HepG2 (cell line): ENCODE measurements around the gene PSEN2. TPM values are rescaled to one million over a fixed set of nuclear protein-coding genes. Genes with fewer than 3 reads are reported as not detected.

Experiments used
- ATAC-seq: fragments of 200-7000 bp; cut with Tn5 transposase; 3 replicates; pipeline ENCODE4 v1.9.1; 2020; ENCODE audit warnings: mild to moderate bottlenecking, moderate library complexity
- BruUV-seq: library from RNA; stranded (reverse); fragments of 400-500 nt; replicated peaks from 2 replicates; lab custom pipeline; 2021; lab: Mats Ljungman, UMichigan
- CTCF ChIA-PET: fragments of 300-600 bp; formaldehyde crosslinking; extraction: SDS; loops from one replicate; lab custom pipeline; 2021; ENCODE audit warnings: low total read pairs, inconsistent platforms, low intra/inter-chr PET ratio; lab: Yijun Ruan, JAX
- POLR2A ChIA-PET: fragments of 350-600 bp; sonication (Branson Sonifier 250); formaldehyde crosslinking; loops from one replicate; lab custom pipeline; 2020; ENCODE audit warnings: antibody characterized with exemption, inconsistent platforms; lab: Yijun Ruan, JAX
- DNase-seq: peaks from one replicate; pipeline ENCODE4 v3.0.0-alpha.2; 2015; ENCODE audit warnings: low spot score
- FAIRE-seq: peaks from 3 replicates; lab custom pipeline; 2011; peaks lifted over from hg19 to GRCh38; lab: Jason Lieb, UNC
- H2AFZ ChIP-seq: one replicate; pipeline ENCODE4 v1.6.1; 2011; ENCODE audit warnings: low read length, inconsistent platforms
- H3K27ac ChIP-seq: fragments of 300-600 bp; 3 replicates; pipeline ENCODE4 v1.8.0; 2011; ENCODE audit warnings: mixed run types, mild to moderate bottlenecking, mixed read lengths, low read length, inconsistent platforms; ENCODE audit not compliant: insufficient read depth; ENCODE audit errors: extremely low read length
- H3K27me3 ChIP-seq, 2 experiments: fragments of 200-600 bp in 1 of 2; 2 replicates in 1 of 2; 3 replicates in 1 of 2; pipeline versions ENCODE4 v1.6.0 to v1.8.0; 2011; ENCODE audit warnings: low read length in 2 of 2, mild to moderate bottlenecking in 2 of 2, moderate library complexity in 2 of 2, inconsistent platforms in 1 of 2; ENCODE audit not compliant: insufficient read depth in 2 of 2, control insufficient read depth in 1 of 2
- H3K36me3 ChIP-seq, 2 experiments: fragments of 200-600 bp in 1 of 2; replicated peaks in 1 of 2; 2 replicates in 1 of 2; 3 replicates in 1 of 2; pipeline versions ENCODE4 v1.5.1 to v1.8.0; 2011; ENCODE audit warnings: low read length in 2 of 2, inconsistent platforms in 1 of 2; ENCODE audit not compliant: insufficient read depth in 2 of 2, control insufficient read depth in 1 of 2
- H3K4me1 ChIP-seq: 2 replicates; pipeline ENCODE4 v1.5.1; 2012; ENCODE audit warnings: low read length, inconsistent platforms; ENCODE audit not compliant: insufficient read depth
- H3K4me2 ChIP-seq: 2 replicates; pipeline ENCODE4 v1.6.0; 2011; ENCODE audit warnings: low read depth, low read length, inconsistent platforms
- H3K4me3 ChIP-seq, 3 experiments: fragments of 200-600 bp in 1 of 3; sonication (generic), shearing (Covaris generic) in 1 of 3; replicated peaks in 1 of 3; 2 replicates each; pipeline ENCODE4 v1.5.1; 2011 to 2016; ENCODE audit warnings: low read length in 3 of 3, inconsistent platforms in 2 of 3, low read depth in 2 of 3, mild to moderate bottlenecking in 2 of 3, control low read depth in 1 of 3, mixed read lengths in 1 of 3; ENCODE audit not compliant: insufficient read depth in 1 of 3
- H3K79me2 ChIP-seq: one replicate; pipeline ENCODE4 v1.6.1; 2011; ENCODE audit warnings: low read length, inconsistent platforms; ENCODE audit not compliant: insufficient read depth
- H3K9ac ChIP-seq: 2 replicates; pipeline ENCODE4 v1.6.0; 2011; ENCODE audit warnings: mild to moderate bottlenecking, low read depth, low read length, inconsistent platforms; ENCODE audit not compliant: insufficient read depth
- H3K9me3 ChIP-seq: 2 replicates; pipeline ENCODE4 v1.5.1; 2012; ENCODE audit warnings: mild to moderate bottlenecking, low read length
- H4K20me1 ChIP-seq: 2 replicates; pipeline ENCODE4 v1.6.0; 2011; ENCODE audit warnings: inconsistent platforms, mild to moderate bottlenecking, low read length, moderate library complexity; ENCODE audit not compliant: insufficient read depth
- DNMT3B ChIP-seq: conservative IDR thresholded peaks from 2 replicates; pipeline ENCODE4 v1.6.1; 2016; ENCODE audit warnings: missing biosample characterization, control low read depth
- ETV6 ChIP-seq: sonication (generic); formaldehyde crosslinking; conservative IDR thresholded peaks from 2 replicates; pipeline ENCODE4 v1.4.0; 2020; ENCODE audit warnings: missing genetic modification reagents
- FOXJ3 ChIP-seq: sonication (generic); formaldehyde crosslinking; IDR thresholded peaks from 2 replicates; pipeline ENCODE4 v1.4.0; 2020; ENCODE audit warnings: missing genetic modification reagents, mild to moderate bottlenecking, borderline replicate concordance
- GPN1 ChIP-seq: sonication (generic); formaldehyde crosslinking; IDR thresholded peaks from 2 replicates; pipeline ENCODE4 v1.5.1; 2020; ENCODE audit warnings: missing genetic modification reagents, borderline replicate concordance
- KAT8 ChIP-seq: IDR thresholded peaks from 2 replicates; pipeline ENCODE4 v1.6.1; 2016; ENCODE audit warnings: missing genetic modification reagents, missing compliant biosample characterization
- NFIB ChIP-seq: sonication (generic); formaldehyde crosslinking; IDR thresholded peaks from 2 replicates; pipeline ENCODE4 v1.9.0; 2021; ENCODE audit warnings: missing genetic modification reagents, mild to moderate bottlenecking, borderline replicate concordance
- PLSCR1 ChIP-seq: sonication (generic); formaldehyde crosslinking; IDR thresholded peaks from 2 replicates; pipeline ENCODE4 v1.5.0; 2020; ENCODE audit warnings: missing genetic modification reagents, mild to moderate bottlenecking, borderline replicate concordance
- PRMT3 ChIP-seq: sonication (generic); formaldehyde crosslinking; IDR thresholded peaks from 2 replicates; pipeline ENCODE4 v1.8.1; 2022; ENCODE audit warnings: low read depth, mild to moderate bottlenecking, moderate library complexity, missing genetic modification reagents, borderline replicate concordance
- REPIN1 ChIP-seq: sonication (generic); formaldehyde crosslinking; IDR thresholded peaks from 2 replicates; pipeline ENCODE4 v1.8.0; 2022; ENCODE audit warnings: missing genetic modification reagents, low read depth, mild to moderate bottlenecking, borderline replicate concordance
- THYN1 ChIP-seq: sonication (generic); formaldehyde crosslinking; IDR thresholded peaks from 2 replicates; pipeline ENCODE4 v1.8.1; 2023; ENCODE audit warnings: low read depth, mild to moderate bottlenecking, moderate library complexity, missing genetic modification reagents, borderline replicate concordance
- ZKSCAN5 ChIP-seq: sonication (generic); formaldehyde crosslinking; IDR thresholded peaks from 2 replicates; pipeline ENCODE4 v1.5.1; 2020; ENCODE audit warnings: mild to moderate bottlenecking, missing genetic modification reagents
- ZNF260 ChIP-seq: sonication (generic); formaldehyde crosslinking; IDR thresholded peaks from 2 replicates; pipeline ENCODE4 v1.4.0; 2020; ENCODE audit warnings: missing genetic modification reagents, low read depth, mild to moderate bottlenecking, borderline replicate concordance
- ZNF274 ChIP-seq: sonication (generic); formaldehyde crosslinking; IDR thresholded peaks from 2 replicates; pipeline ENCODE4 v1.5.1; 2020; ENCODE audit warnings: mild to moderate bottlenecking, missing genetic modification reagents
- ZNF350 ChIP-seq: sonication (generic); formaldehyde crosslinking; IDR thresholded peaks from 2 replicates; pipeline ENCODE4 v1.4.0; 2020; ENCODE audit warnings: mild to moderate bottlenecking, low read depth, missing genetic modification reagents, borderline replicate concordance
- ZNF362 ChIP-seq: sonication (generic); formaldehyde crosslinking; IDR thresholded peaks from 2 replicates; pipeline ENCODE4 v1.4.0; 2020; ENCODE audit warnings: missing genetic modification reagents, mild to moderate bottlenecking, borderline replicate concordance
- ZNF430 ChIP-seq: sonication (generic); formaldehyde crosslinking; IDR thresholded peaks from 2 replicates; pipeline ENCODE4 v1.9.0; 2021; ENCODE audit warnings: mild to moderate bottlenecking, missing genetic modification reagents
- ZNF552 ChIP-seq: sonication (generic); formaldehyde crosslinking; IDR thresholded peaks from 2 replicates; pipeline ENCODE4 v1.9.0; 2022; ENCODE audit warnings: missing genetic modification reagents, mild to moderate bottlenecking, borderline replicate concordance
- ZNF570 ChIP-seq: sonication (generic); formaldehyde crosslinking; IDR thresholded peaks from 2 replicates; pipeline ENCODE4 v1.4.0; 2020; ENCODE audit warnings: mild to moderate bottlenecking, missing genetic modification reagents, borderline replicate concordance
- ZNF674 ChIP-seq: sonication (generic); formaldehyde crosslinking; IDR thresholded peaks from 2 replicates; pipeline ENCODE4 v1.5.0; 2020; ENCODE audit warnings: low read depth, mild to moderate bottlenecking, missing genetic modification reagents
- ZNF775 ChIP-seq: sonication (generic); formaldehyde crosslinking; IDR thresholded peaks from 2 replicates; pipeline ENCODE4 v1.4.0; 2020; ENCODE audit warnings: missing genetic modification reagents, mild to moderate bottlenecking, moderate library complexity, borderline replicate concordance
- ZNF782 ChIP-seq: sonication (generic); formaldehyde crosslinking; IDR thresholded peaks from 2 replicates; pipeline ENCODE4 v1.4.0; 2020; ENCODE audit warnings: missing genetic modification reagents, mild to moderate bottlenecking, borderline replicate concordance
- WGBS: methylation state at CpG from one replicate; pipeline ENCODE4 v1.1.6; 2017; ENCODE audit warnings: low lambda C conversion rate; 5-methylcytosine and 5-hydroxymethylcytosine counted together
- in situ Hi-C: cut with HindIII; loops from 2 replicates; pipeline ENCODE4 v1.10.0; 2017; ENCODE audit warnings: low pct_unique_long_range_greater_than_20kb; ENCODE audit not compliant: extremely low pct_ligation_motif_present
- intact Hi-C: fragments of 100-400 bp; cut with micrococcal nuclease; formaldehyde crosslinking; loops from one replicate; pipeline ENCODE4 v1.10.0; 2022; ENCODE audit not compliant: unreplicated experiment
- polyA plus RNA-seq, 8 experiments: library from polyadenylated mRNA; depleted of rRNA in 3 of 8; stranded (reverse) in 7 of 8; unstranded in 1 of 8; fragments of >200 nt; fragmentation: Illumina TruSeq in 4 of 8; extraction: Trizol in 4 of 8; gene quantifications; 2 replicates each; pipeline versions ENCODE4 v1.2.1 to v1.2.3, GENCODE V29; 2011 to 2016; ENCODE audit warnings: low read depth in 4 of 8, missing spikeins in 1 of 8, mixed read lengths in 1 of 8; ENCODE audit not compliant: insufficient read depth in 1 of 8
- total RNA-seq, 5 experiments: library from RNA; depleted of rRNA; stranded (reverse); fragments of >200 nt; fragmentation: Illumina TruSeq; extraction: Trizol; gene quantifications; 2 replicates each; pipeline ENCODE4 v1.2.3, GENCODE V29; 2016; ENCODE audit warnings: low read depth in 1 of 5

PSEN2 gene
- total and polyA plus RNA-seq, 2 of the 13 experiments (the other 11 are each of a cell fraction or from before 2014, with no cell fraction given): 5.9 to 13.1 TPM

GRCh38 chr1:226943927-226944326, 73.5 kb downstream of the PSEN2 start (continued):
- TF ChIP-seq ZNF362 (CRISPR knock-in tag) (no peak), ZKSCAN5 (CRISPR knock-in tag) (0 out of 2 replicates have a peak, but pooled peaks have one; percentile 53), PRMT3 (CRISPR knock-in tag) (no peak), NFIB (CRISPR knock-in tag) (no peak), ZNF775 (CRISPR knock-in tag) (no peak), DNMT3B (CRISPR knock-in tag) (no peak), FOXJ3 (CRISPR knock-in tag) (no peak), ZNF782 (no peak)

- Histone ChIP-seq H3K27me3 (no peaks in the 10 kb centered on the region; a peak in 1 of 5 replicates), H3K4me3 (peak overlapping the region; percentile 40 to 74 (median 48)), H3K9ac (peak overlapping the region; percentile 72), H3K36me3 (peaks cover 2 to 12% of the 10 kb centered on the region in 2 experiments; a peak in 3 of 5 replicates), H3K79me2 (peaks cover 94% of the 10 kb centered on the region), H3K4me2 (peak overlapping the region; percentile 94), H4K20me1 (peaks cover 30% of the 10 kb centered on the region), H2AFZ (no peak overlapping the region), H3K27ac (peak overlapping the region; percentile 94), H3K9me3 (no peaks in the 10 kb centered on the region), H3K4me1 (peaks cover 67% of the 10 kb centered on the region)
- DNase-seq (peak; percentile 85), ATAC-seq (peak; percentile 85), FAIRE-seq (no peak)
- ChIA-PET CTCF (interaction anchor here (0.9 kb wide), 1 partner anchor 30 kb away, joined by 3 read pairs; no protein-coding TSS in a partner anchor), POLR2A (interaction anchor here (1.0 to 6.5 kb wide), 6 partner anchors 8 to 487 kb away, joined by 3 to 46 read pairs (median 3); no protein-coding TSS in a partner anchor)
- intact Hi-C loops (loop anchor here (2.0 to 5.0 kb wide), 3 partner anchors 24 to 47 kb away; no protein-coding TSS in a partner anchor), in situ Hi-C loops (no loop called here)
- TSS peak; percentile 86 for BruUV-seq
- WGBS: 0% methylated on average over 12 of the region's 19 CpGs
- 0 out of 2 replicates have a peak, but pooled peaks have one; percentile 17 for TF ChIP-seq REPIN1 (CRISPR knock-in tag)
- no peak for TF ChIP-seq ZNF260 (CRISPR knock-in tag)
- TF ChIP-seq ZNF274 (CRISPR knock-in tag): no peak
- TF ChIP-seq THYN1 (CRISPR knock-in tag): no peak
- TF ChIP-seq ZNF674 (CRISPR knock-in tag): no peak
- TF ChIP-seq PLSCR1: no peak
- peak; percentile 77 for TF ChIP-seq ZNF350 (CRISPR knock-in tag)
- TF ChIP-seq KAT8 (CRISPR knock-in tag): peak; percentile 17; the same call in 1 of the 2 replicates
- no peak for TF ChIP-seq GPN1 (CRISPR knock-in tag)
- TF ChIP-seq ZNF552: no peak; the same call in 1 of the 2 replicates
- TF ChIP-seq ETV6 (CRISPR knock-in tag): no peak
- peak; percentile 83 for TF ChIP-seq ZNF430
- TF ChIP-seq ZNF570 (CRISPR knock-in tag): no peak
Measured at GRCh38 chr1:226945106-226945857, 74.9 kb downstream of the PSEN2 start.
